B cell (primary cell): ENCODE measurements around the gene PBLD. TPM values are rescaled to one million over a fixed set of nuclear protein-coding genes. Genes with fewer than 3 reads are reported as not detected.

Source experiments
- ATAC-seq: fragments of 200-7000 bp; cut with Tn5 transposase; one replicate; pipeline ENCODE4 v1.10.0; 2021; ENCODE audit warnings: low read depth, mild to moderate bottlenecking, moderate number of reproducible peaks, moderate library complexity
- CTCF ChIA-PET: fragments of 350-600 bp; sonication (Branson Sonifier 250); formaldehyde crosslinking; loops from one replicate; lab custom pipeline; 2021; ENCODE audit warnings: antibody characterized with exemption, inconsistent platforms; lab: Charles Lee
- POLR2A ChIA-PET: fragments of 350-600 bp; sonication (Branson Sonifier 250); formaldehyde crosslinking; loops from one replicate; lab custom pipeline; 2021; ENCODE audit warnings: antibody characterized with exemption; lab: Charles Lee
- DNase-seq: peaks from one replicate; pipeline ENCODE4 v3.0.0; 2013
- H2AFZ ChIP-seq: 2 replicates; pipeline ENCODE4 v1.6.1; 2012; ENCODE audit warnings: mild to moderate bottlenecking, low read depth, low read length; ENCODE audit not compliant: insufficient read depth, poor library complexity, severe bottlenecking
- H3K27ac ChIP-seq, 2 donors: 1 replicate in 1 of 2; 2 replicates in 1 of 2; pipeline ENCODE4 v1.5.1; 2012 to 2013; ENCODE audit warnings: low read length in 2 of 2, mild to moderate bottlenecking in 2 of 2, moderate library complexity in 1 of 2
- H3K27me3 ChIP-seq, 4 experiments: fragments of 200-600 bp in 1 of 4; sonication (generic) in 1 of 4; replicated peaks in 1 of 4; 1 replicate in 2 of 4; 2 replicates in 2 of 4; pipeline versions ENCODE4 v1.6.1 to v1.7.0; 2013 to 2016; ENCODE audit warnings: low read length in 3 of 4, mild to moderate bottlenecking in 2 of 4, mixed read lengths in 1 of 4, moderate library complexity in 1 of 4; ENCODE audit not compliant: insufficient read depth in 4 of 4, control insufficient read depth in 3 of 4; ENCODE audit errors: control extremely low read depth in 1 of 4
- H3K36me3 ChIP-seq, 2 experiments: replicated peaks in 1 of 2; 1 replicate in 1 of 2; 2 replicates in 1 of 2; pipeline versions ENCODE4 v1.6.1 to v1.7.1; 2013; ENCODE audit warnings: low read length in 1 of 2; ENCODE audit not compliant: insufficient read depth in 2 of 2, control insufficient read depth in 1 of 2; ENCODE audit errors: control extremely low read depth in 1 of 2, extremely low read depth in 1 of 2
- H3K4me1 ChIP-seq, 2 donors: fragments of 200-600 bp in 1 of 2; sonication (generic) in 1 of 2; 1 replicate in 1 of 2; 2 replicates in 1 of 2; pipeline versions ENCODE4 v1.5.1 to v1.6.1; 2013 to 2017; ENCODE audit warnings: low read length in 2 of 2; ENCODE audit not compliant: control insufficient read depth in 2 of 2, insufficient read depth in 2 of 2
- H3K4me2 ChIP-seq: replicated peaks from 2 replicates; pipeline ENCODE3; 2012; ENCODE audit warnings: mild to moderate bottlenecking, low read depth, low read length; ENCODE audit not compliant: poor library complexity, severe bottlenecking
- H3K4me3 ChIP-seq, 5 experiments: fragments of 200-600 bp in 1 of 5; sonication (generic) in 1 of 5; 1 replicate in 3 of 5; 2 replicates in 2 of 5; pipeline versions ENCODE4 v1.5.1 to v1.7.0; 2011 to 2016; ENCODE audit warnings: low read length in 4 of 5, mild to moderate bottlenecking in 4 of 5, low read depth in 2 of 5, control low read depth in 1 of 5, moderate library complexity in 1 of 5; ENCODE audit not compliant: insufficient read depth in 1 of 5; ENCODE audit errors: control extremely low read depth in 1 of 5, extremely low read depth in 1 of 5
- H3K79me2 ChIP-seq: fragments of 200-600 bp; sonication (generic); one replicate; pipeline ENCODE4 v1.6.0; 2016; ENCODE audit warnings: low read length; ENCODE audit not compliant: control insufficient read depth, insufficient read depth
- H3K9ac ChIP-seq: fragments of 200-600 bp; sonication (generic); 2 replicates; pipeline ENCODE4 v1.6.1; 2017; ENCODE audit warnings: mild to moderate bottlenecking, low read length, moderate library complexity
- H3K9me3 ChIP-seq, 3 donors: one replicate each; pipeline versions ENCODE4 v1.6.1 to v1.7.1; 2013; ENCODE audit warnings: low read length in 2 of 3; ENCODE audit not compliant: control insufficient read depth in 2 of 3, insufficient read depth in 1 of 3; ENCODE audit errors: control extremely low read depth in 1 of 3
- H4K20me1 ChIP-seq: 2 replicates; pipeline ENCODE4 v1.6.0; 2012; ENCODE audit warnings: mild to moderate bottlenecking, low read length; ENCODE audit not compliant: insufficient read depth, control insufficient read depth, poor library complexity, severe bottlenecking
- H3K27ac Mint-ChIP-seq: one replicate; pipeline ENCODE4 v1.8.0; 2021; ENCODE audit warnings: mixed read lengths
- H3K27me3 Mint-ChIP-seq: one replicate; pipeline ENCODE4 v1.8.0; 2021; ENCODE audit warnings: mixed read lengths
- H3K4me1 Mint-ChIP-seq: one replicate; pipeline ENCODE4 v1.8.0; 2021; ENCODE audit warnings: mixed read lengths
- H3K4me3 Mint-ChIP-seq: one replicate; pipeline ENCODE4 v1.8.0; 2021; ENCODE audit warnings: mixed read lengths
- H3K9me3 Mint-ChIP-seq: one replicate; pipeline ENCODE4 v1.8.0; 2022; ENCODE audit warnings: mixed read lengths; ENCODE audit not compliant: insufficient read depth
- EZH2 ChIP-seq: IDR thresholded peaks from 2 replicates; pipeline ENCODE4 v1.6.1; 2012; ENCODE audit warnings: borderline replicate concordance, low read depth, mild to moderate bottlenecking, moderate library complexity, low read length; ENCODE audit not compliant: insufficient read depth, poor library complexity, severe bottlenecking
- WGBS: methylation state at CpG from one replicate; pipeline ENCODE4 v1.1.5; 2013; ENCODE audit warnings: missing lambda C conversion rate; ENCODE audit not compliant: insufficient coverage; 5-methylcytosine and 5-hydroxymethylcytosine counted together
- intact Hi-C: fragments of 100-400 bp; cut with micrococcal nuclease; formaldehyde crosslinking; loops from one replicate; pipeline ENCODE4 v1.10.0; 2022
- polyA plus RNA-seq: library from polyadenylated mRNA; depleted of rRNA; stranded (reverse); fragments of >200 nt; gene quantifications from 2 replicates; pipeline ENCODE4 v1.2.3, GENCODE V29; 2012
- total RNA-seq, 2 donors: library from RNA; stranded (reverse); fragments of 120-200 nt in 1 of 2; gene quantifications; 1 replicate in 1 of 2; 2 replicates in 1 of 2; pipeline versions ENCODE4 v1.2.3 to v1.2.4, GENCODE V29; 2013 to 2022
- TF ChIP-seq, protein P1 (sequence below): fragments of 200-600 bp; IDR thresholded peaks from one replicate; pipeline ENCODE4 v1.8.0; 2022; ENCODE audit warnings: antibody characterized with exemption, mild to moderate bottlenecking

Gene PBLD
- total and polyA plus RNA-seq, 2 donors (not counting 1 experiment from before 2014, with no cell fraction given), result 0.40 to 4.7 TPM

DNA sequence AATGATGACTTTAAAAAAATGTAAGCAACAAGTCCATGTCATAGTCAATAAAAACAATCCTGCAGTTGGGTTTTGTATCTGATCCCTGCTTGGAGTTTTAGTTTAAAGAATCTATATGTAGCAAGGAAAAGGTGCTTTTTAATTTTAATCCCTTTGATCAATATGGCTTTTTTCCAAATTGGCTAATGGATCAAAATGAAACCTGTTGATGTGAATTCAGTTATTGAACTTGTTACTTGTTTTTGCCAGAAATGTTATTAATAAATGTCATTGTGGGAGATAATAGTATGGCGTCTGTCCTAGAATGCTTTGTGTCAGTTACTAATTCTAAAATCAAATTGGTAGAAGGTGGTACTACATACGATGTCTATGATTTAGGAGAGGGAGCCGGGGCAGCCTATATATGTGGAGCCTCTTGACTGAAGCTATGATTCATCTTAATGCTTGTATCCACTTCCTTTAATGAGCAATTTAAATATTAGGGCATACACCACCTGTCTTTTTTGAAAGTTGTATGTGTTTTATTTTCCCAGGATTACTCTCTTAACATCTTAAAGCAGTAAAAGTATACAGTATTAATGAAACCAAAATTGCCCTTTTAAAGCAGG is 10.3 kb upstream of the PBLD start:
- Histone ChIP-seq H3K27ac (no peak overlapping the region), H3K4me1 (no peaks in the 10 kb centered on the region), H3K9ac (no peak overlapping the region), H3K4me3 (no peak overlapping the region), H3K4me2 (no peak overlapping the region), H4K20me1 (peaks cover 20% of the 10 kb centered on the region), H3K9me3 (no peaks in the 10 kb centered on the region), H3K79me2 (peaks cover 18% of the 10 kb centered on the region), H2AFZ (no peak overlapping the region), H3K36me3 (peaks cover 24 to 64% of the 10 kb centered on the region in 2 experiments), H3K27me3 (no peaks in the 10 kb centered on the region)
- Mint-ChIP-seq H3K4me3 (no peak overlapping the region), H3K27ac (no peak overlapping the region), H3K27me3 (no peaks in the 10 kb centered on the region), H3K4me1 (no peaks in the 10 kb centered on the region), H3K9me3 (no peaks in the 10 kb centered on the region)
- WGBS, result no CpG with 5 or more reads among the region's 3 CpGs
- CTCF ChIA-PET, result interaction anchor here (1.0 kb wide), 1 partner anchor 9 kb away, joined by 3 read pairs; no protein-coding TSS in a partner anchor
- intact Hi-C loops, result no loop called here
- ATAC-seq, result no peak
- DNase-seq, result no peak
- TF ChIP-seq EZH2, result no peak
- TF ChIP-seq, protein P1, sequence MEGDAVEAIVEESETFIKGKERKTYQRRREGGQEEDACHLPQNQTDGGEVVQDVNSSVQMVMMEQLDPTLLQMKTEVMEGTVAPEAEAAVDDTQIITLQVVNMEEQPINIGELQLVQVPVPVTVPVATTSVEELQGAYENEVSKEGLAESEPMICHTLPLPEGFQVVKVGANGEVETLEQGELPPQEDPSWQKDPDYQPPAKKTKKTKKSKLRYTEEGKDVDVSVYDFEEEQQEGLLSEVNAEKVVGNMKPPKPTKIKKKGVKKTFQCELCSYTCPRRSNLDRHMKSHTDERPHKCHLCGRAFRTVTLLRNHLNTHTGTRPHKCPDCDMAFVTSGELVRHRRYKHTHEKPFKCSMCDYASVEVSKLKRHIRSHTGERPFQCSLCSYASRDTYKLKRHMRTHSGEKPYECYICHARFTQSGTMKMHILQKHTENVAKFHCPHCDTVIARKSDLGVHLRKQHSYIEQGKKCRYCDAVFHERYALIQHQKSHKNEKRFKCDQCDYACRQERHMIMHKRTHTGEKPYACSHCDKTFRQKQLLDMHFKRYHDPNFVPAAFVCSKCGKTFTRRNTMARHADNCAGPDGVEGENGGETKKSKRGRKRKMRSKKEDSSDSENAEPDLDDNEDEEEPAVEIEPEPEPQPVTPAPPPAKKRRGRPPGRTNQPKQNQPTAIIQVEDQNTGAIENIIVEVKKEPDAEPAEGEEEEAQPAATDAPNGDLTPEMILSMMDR, result no peak
- POLR2A ChIA-PET, result no interaction called here

DNA sequence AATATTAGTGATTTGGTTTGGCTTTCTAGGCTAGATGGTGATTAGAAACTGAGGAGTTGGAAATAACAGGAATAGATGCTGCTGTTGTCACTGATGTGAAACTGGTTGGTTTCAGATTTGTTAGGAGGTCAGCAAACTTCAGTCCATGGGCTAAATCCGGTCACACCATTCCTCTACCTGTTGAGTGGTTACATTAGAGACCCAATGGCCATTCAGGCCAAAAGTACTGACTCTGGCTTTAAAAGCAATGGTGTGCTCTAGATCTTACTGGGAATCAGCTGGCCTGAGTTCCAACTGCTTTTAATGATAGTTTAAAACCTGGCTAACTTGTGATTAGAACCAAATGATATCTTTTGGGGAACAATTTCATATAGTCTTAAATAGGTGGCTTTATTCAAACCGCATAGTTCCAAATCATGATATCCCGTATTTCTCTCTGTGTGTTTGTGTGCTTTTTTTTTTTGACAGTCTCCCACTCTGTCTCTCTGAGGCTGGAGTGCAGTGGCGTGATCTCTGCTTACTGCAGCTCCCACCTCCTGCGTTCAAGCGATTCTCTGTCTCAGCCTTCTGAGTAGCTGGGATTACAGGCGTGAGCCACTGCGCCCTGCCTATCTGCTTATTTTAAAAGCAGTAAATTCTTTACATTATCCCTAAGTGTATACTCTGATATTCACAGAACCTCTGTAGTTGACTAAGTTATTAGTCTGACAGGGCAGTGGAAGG is 7.8 kb upstream of the PBLD start:
- Histone ChIP-seq H4K20me1 (peaks cover 43% of the 10 kb centered on the region), H3K27ac (no peak overlapping the region), H2AFZ (no peak overlapping the region), H3K4me2 (no peak overlapping the region), H3K4me1 (peaks cover 9 to 16% of the 10 kb centered on the region in 2 donors), H3K4me3 (no peak overlapping the region), H3K27me3 (no peaks in the 10 kb centered on the region), H3K36me3 (peaks cover 23 to 65% of the 10 kb centered on the region in 2 experiments), H3K79me2 (peaks cover 43% of the 10 kb centered on the region), H3K9ac (no peak overlapping the region), H3K9me3 (no peaks in the 10 kb centered on the region)
- ATAC-seq (no peak), DNase-seq (no peak)
- CTCF ChIA-PET, result interaction anchor here (1.6 to 1.8 kb wide), 2 partner anchors 8 to 128 kb away, joined by 4 to 9 read pairs; no protein-coding TSS in a partner anchor
- Mint-ChIP-seq H3K4me1 (peaks cover 21% of the 10 kb centered on the region), H3K27ac (no peak overlapping the region), H3K9me3 (no peaks in the 10 kb centered on the region), H3K4me3 (no peak overlapping the region), H3K27me3 (no peaks in the 10 kb centered on the region)
- WGBS, result 100% methylated on average over 6 of the region's 8 CpGs
- intact Hi-C loops, result no loop called here
- no peak for TF ChIP-seq EZH2
- TF ChIP-seq, protein P1, result no peak
- POLR2A ChIA-PET, result no interaction called here
